Stimulated activated CD8-positive, alpha-beta memory T cell treated with anti-CD3 and anti-CD28 coated beads, Interleukin-15, amount 100 ng/mL, for 4 hours (primary cell): ENCODE results near the gene HLTF.
A peak's percentile ranks its signal among the peaks of the same experiment; 100 is the strongest.

Source experiments
- DNase-seq, 2 donors: peaks; one replicate each; pipeline ENCODE4 v3.0.0-alpha.2; 2020; ENCODE audit warnings: low read depth in 2 of 2

The HLTF gene

GRCh38 chr3:149018247-149018646 is 68.1 kb downstream of the HLTF start:
- DNase-seq = no peak

GRCh38 chr3:149016669-149017541 is 69.4 kb downstream of the HLTF start:
- DNase-seq = no peak

DNA sequence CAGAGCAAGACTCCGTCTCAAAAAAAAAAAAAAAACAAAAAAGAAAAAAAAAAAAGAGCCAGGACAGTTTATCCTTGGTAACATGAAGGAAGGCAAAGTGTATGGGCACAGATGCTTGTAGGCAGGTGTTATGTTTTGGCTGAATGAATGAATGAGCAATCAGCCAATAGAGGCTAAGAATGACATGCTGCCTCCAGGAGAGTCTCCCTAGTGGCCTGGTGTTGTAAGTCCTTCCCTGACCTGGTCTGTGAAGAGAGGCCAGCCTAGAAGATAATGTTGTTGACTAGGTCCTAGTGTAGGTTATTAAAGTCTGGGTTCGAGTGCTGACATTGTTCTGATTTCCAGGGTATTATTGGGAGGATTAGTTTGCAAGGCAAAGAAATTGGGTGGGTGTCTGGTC is 70.1 kb downstream of the HLTF start:
- no peak for DNase-seq

- no peak for DNase-seq
These were observed 70.9 kb downstream of the HLTF start for GRCh38 chr3:149015393-149015792.

DNA sequence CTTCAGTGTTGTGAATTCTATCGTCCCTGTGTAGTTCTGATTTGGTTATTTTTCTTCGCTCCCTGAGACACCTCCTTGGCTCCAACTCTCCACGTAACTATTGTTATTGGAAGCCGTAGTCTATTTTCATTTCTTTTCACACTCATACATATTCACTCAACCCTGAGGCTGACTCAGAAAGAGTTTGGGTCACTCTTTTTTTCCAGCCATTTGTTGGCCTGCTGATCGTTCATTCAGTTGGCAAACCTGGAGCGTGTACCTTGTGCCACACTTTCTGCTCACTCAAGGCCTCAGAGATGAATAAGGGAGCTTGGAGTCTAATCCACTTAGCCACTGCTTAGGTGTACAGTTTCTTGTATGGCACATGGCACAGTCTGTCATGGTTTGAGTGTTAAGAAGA is 72.6 kb downstream of the HLTF start:
- DNase-seq = no peak

GRCh38 chr3:149011676-149012075 is 74.7 kb downstream of the HLTF start:
- no peak for DNase-seq

DNA sequence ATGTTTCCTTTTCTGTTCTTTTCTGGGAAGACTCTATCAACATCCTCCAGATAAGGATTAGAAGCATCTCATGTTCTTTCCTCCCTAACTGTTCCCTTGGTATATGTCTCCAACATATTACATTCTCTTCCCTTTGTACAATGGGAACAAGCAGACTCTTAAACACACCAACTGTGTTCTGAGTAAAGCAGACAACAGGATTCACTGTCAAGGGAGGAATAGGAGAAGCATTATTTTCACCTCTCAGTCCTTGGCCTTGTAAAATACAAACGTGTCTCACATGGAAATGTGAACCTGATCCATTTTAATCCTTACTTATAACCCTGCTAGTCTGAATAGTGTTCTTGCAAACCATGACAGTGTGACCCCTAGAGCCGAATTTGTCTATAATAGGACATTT is 75.4 kb downstream of the HLTF start:
- DNase-seq = no peak

DNA sequence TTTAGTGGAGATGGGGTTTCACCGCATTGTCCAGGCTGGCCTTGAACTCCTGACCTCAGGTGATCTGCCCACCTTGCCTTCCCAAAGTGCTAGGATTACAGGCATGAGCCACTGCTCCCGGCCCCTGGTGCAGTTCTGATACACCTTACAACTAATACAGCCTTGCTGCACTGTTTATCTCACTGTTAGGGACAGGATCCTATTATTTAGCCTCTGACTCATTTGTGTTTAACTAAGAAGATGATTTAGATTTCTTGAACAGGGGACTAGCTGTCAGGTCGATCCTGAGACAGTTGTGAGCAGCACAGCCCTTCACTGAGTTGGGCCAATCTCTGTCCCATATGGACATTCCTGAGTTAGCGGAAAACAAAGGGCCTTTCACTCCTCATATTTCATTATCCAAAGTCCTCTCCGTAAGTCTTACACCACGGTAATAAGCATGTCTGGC is 75.8 kb downstream of the HLTF start:
- no peak for DNase-seq

DNA sequence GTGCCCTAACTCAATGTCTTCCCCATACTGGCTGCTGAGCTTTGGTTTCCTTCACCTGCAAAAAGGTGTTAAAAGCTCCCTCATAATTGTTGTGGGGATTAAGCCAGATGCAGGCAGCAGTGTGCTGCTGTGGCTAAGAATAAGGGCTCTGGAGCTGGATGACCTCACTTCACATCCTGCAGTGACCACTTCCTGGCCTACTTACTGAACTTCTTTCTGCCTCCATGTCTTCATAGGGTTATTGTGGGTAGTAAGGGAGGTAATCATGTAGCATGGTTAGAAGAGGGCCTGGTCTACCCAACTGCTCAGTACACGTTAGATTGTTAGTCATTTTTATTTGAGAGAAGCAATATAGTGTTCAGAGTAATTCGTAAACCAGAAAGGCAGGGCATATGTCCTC is 76.6 kb downstream of the HLTF start:
- DNase-seq = peak in 1 of 2 donors; percentile 24

DNA sequence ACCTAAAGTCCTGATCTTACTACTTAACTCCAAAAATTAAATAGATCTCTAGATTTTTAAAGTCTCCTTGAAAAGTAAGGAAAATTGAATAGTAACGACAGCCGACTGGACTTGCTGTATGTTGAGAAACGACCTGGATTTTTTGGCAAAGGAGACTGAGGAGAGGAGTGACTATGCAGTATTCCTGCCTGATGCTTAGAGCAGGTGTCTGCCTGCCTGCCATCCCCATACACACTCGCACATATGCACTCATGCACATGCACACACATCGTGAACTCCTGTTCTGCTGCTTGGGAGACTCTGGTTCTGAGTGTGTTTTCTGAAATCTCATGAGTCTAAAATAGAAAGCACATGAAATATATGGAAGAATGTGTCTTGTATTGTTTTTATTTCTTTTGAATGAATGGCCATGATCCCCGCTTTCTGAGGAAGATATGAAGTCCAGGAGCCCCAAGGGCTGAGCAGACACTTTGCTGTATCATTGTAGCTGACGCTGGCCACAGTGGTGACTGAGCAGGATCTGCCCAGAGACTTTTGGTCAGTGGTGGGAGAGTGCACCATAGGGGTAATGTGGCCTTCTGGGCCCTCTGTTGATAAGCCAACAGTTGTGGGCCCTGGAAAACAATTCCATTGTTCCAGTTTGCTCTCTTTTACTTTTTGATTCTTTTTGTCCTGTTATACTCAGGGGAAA is 78.6 kb downstream of the HLTF start:
- DNase-seq = no peak

GRCh38 chr3:149005416-149005815 is 80.9 kb downstream of the HLTF start:
- DNase-seq = no peak

GRCh38 chr3:149004622-149005021 is 81.7 kb downstream of the HLTF start:
- no peak for DNase-seq

DNA sequence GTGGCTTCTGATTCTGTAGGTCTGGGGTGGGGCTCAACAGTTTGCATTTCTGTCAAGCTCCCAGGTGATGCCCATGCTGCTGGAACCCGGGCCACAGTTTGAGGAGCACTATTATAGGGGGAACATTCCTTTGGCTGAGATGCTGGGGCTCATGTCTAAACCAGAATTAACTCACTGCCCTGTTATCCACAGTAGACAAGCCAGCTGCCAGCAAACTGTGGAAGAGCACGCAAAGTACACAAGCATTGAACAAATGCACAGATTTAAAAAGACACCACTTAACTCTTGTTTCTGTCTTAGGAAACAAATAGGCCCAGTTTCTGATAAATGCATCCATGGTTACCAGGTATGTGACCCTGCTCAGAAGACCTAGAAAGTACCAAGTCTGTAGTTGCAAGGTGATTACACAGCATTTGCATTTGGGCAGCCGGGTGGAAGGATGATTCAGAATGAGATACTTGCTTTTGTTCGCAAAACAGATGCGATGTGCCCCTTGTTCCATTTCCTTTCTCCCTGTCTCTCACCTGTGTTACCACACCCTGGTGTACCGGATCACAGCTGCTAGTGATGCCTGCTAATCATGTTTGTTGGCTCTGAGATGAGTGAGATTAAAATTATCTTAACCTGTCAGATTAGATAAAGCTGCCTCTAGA is 82.6 kb downstream of the HLTF start:
- no peak for DNase-seq

DNA sequence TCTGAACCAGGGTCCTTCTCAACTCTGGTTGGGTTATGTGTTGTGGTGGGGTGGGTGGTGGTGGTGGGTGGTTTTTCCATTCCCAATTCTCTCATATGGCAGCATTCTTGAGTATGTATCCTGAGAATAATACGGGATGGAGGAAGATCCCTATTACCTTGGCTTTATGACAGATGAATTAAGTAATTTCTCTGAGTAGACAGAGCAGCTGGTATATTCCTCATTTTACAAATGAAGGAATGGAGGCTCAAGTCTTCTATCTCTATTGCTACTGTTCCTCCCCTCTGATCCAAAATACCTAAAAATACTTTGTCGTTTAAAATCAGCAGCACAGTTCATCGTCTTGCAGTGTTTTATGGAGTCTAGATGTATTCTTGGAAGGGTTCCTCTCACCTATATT is 84.6 kb downstream of the HLTF start:
- no peak for DNase-seq

DNA sequence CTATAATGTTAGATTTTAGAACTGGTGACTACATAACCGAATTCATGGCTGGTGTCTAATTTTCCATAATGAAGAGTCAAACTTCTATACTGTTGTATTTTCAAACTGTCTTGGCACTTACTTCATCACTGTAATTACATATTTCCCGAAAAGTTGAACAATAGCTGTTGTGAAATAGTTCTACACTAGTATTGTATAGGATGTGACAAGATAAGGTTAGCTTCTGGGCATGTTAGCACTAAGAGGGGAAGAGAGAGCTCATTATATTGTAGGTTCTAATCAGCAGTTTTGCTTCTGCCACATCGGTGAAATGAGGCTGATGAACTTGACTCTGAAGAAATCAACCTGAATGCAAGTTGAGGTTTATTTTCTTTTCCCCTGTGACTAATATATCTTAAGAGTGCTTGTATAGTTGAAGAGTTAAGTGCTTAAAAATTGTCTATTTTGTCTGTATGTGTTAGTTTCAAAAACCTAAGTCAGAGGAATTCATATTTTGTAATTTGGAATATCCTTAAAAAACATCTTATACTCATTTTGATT is 86.1 kb downstream of the HLTF start:
- DNase-seq = no peak

DNA sequence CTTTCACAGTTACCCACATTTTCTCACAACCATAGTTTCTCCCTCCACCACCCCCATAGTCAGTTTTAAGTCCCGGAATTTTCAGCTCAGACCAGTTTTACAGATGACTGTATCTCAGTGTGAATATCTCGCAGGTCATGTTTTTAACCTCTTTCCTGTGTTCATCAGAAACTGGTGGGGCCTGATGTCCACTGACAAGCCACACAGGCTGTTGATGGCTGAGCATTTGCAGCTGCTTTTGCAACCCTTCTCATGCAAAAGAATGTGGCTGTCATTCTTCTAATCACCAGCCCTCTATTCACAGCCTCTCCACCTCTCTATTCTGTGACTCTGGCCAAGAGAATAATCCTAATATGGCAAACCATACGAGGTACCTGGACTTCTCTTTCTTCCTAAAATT is 86.5 kb downstream of the HLTF start:
- no peak for DNase-seq

DNA sequence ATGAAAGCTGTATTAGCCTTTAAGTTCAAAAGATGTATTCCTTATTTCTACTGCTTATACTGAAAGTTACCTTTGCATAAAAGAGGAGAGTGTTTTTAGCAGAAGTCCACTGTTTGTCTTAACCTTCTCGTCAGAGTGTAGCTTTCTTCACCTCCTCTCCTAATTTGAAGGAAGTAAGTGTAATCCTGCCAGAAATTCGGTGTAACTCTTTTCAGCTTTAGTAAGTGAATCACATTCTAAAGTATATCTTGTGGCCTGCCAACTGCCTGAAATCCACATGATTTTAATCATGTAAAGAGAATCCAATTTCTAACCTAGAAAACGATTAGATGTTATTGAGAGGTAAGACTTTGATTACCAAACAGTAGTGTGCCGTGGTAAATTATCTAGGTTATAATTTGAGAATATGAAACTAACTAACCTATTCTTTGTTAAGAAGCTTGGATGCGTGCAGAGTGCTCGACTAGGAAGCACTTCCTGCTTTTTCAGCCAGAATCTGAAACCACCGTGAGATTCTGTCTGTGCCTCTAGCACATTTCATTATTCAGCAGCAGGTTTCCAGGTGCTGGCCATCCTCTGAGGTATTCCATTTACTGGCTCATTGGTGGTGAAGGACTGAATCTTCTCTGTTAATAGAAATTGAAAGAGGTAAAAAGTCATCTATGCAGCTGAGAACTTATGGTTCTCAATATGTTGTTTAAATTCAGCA is 87.5 kb downstream of the HLTF start:
- no peak for DNase-seq

- DNase-seq = no peak
These were observed 88.0 kb downstream of the HLTF start for GRCh38 chr3:148998297-148998696.

DNA sequence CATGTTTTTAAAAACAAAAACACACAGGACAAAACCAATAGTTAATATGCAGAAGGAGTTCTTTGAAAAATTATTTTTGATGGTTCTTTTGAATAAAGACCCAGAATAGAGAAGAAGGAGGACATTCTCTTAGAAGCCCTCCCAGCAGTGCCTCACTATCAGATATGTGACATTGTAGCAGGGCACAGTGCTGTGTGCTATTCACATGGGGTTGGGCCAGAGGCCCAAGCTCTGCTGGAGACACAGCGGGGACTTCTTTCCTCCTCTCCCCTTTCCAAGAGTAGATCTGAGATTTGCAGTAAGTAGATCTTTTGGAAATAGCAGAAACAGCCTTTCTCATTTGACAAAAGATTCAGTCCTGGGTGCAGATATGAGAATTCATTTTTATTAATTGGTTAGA is 88.7 kb downstream of the HLTF start:
- no peak for DNase-seq

GRCh38 chr3:148992635-148993255 is 93.6 kb downstream of the HLTF start:
- no peak for DNase-seq

DNA sequence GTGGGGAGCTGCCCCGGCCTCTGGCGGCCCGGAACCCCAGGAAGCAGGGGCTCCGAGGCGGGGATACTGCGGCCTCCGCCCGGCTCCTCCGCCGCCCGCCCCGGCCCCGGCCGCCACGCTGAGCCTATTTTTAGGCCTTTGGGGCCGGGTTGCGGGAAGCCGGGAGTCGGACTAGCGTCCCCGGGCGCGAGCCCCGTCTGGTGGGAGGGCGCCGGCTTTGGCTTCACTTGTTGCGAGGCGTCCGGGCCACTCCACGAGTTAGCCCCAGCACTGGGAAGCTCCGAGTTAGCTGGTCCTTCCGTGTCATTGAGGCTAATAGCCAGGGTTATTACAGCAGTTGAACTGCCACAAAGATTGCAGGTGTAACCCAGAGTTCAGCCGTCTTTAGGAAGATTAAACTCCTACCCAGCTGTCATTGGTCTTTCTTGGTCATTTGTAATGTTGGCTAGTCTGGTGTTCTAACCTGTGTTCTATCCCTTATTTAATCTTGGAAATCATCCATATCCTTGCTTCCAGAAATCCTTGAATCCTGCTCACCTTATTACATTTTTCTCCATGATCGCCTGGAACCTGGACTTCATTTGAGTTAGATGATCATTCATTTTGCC is 94.2 kb downstream of the HLTF start:
- no peak for DNase-seq
